Renal cortical epithelial cell (primary cell): Measurements from ENCODE around the gene TMPRSS9. TPM values are rescaled to one million over a fixed set of nuclear protein-coding genes. Genes with fewer than 3 reads are reported as not detected.
"Not testable (repeated sequence)": the region's sequence is repeated elsewhere in the genome, so short reads cannot be mapped to it uniquely, and the experiment has no call there.

Source experiments
- DNase-seq: peaks from one replicate; pipeline ENCODE4 v3.0.0-alpha.2; 2011; ENCODE audit warnings: low read depth
- total RNA-seq: library from RNA; depleted of rRNA; stranded (reverse); fragments of >200 nt; gene quantifications from 2 replicates; pipeline ENCODE4 v1.2.3, GENCODE V29; 2014

The TMPRSS9 gene
- total RNA-seq, 1 donor from 2014 or later, result 0.05 TPM

DNA sequence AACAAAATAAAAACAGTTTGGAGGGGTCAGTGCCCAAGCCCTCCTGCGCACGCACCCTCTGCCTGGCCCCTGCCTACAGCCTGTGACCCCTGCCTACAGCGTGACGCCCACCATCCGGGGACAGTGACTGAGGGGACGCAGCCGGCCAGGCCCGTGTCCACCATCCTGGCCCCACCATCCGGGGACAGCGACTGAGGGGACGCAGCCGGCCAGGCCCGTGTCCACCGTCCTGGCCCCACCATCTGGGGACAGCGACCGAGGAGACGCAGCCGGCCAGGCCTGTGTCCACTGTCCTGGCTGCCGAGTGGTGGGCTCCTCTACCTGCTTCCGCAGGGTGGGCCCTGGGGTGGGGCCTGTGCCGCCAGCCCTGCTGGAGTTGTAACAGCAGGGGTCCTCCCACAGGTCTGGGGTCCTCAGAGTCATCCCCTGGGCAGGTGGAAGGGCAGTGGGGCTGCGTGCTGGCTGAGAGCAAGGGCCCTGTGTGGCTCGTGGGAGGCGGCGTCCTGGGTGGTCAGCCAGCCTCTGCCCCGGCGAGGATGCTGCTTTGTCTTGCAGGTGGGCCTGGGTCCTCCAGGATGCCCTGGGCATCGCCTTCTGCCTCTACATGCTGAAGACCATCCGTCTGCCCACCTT, 17.3 kb upstream of the TMPRSS9 start:
- no peak for DNase-seq

DNA sequence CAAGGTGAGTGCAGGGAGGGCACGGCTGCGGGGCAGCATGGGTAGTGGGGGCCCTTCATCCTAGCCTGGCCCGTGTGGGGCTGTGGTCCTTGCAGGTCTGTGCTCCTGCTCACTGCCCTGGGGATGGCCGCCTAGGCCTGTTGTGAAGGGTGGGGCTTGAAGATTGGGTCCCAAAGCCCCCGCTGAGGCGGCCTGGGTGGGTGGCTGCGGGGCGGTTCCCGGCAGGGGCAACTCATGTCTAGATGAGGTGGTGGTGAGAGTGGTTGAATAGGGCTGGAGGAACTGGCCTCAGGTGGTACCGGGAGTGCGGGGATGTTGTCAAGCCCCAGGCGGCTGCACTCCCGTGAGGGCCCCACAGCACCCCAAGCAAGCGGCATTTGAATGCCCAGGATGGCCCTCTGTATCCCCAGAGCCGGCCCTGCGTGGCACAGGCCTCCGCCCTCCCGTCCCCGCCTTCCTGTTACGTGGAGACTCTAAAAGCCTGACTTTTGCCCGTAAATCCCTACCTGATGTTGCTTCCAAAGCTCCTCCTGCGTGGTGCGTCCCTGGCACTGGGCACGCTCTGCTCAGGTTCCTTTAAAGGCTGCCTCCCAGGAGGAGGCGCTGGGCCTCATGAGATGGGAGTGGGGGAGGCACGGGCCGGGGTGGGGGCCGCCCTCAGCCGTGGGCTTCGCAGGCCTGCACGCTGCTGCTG, 16.6 kb upstream of the TMPRSS9 start:
- no peak for DNase-seq

DNA sequence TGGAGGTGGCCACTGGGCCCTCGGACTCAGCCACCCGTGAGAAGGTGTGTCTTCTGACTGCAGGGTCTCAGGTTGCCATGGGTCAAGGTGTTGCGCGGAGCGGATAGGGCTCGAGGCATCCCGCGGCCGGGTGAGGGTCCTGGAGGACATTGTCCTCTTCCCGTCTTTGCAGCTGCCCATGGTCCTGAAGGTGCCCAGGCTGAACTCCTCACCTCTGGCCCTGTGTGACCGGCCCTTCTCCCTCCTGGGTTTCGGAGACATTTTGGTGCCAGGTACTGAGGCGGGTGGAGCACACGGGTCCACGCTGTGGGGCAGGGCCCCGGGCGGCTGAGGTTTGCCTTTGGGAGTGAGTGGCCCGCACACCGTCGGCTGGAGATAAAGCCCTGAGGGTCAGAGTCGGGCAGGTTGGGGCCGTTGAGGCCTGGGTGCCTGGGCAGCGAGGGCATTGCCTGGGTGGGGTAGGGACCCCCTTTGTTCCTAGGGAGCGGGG, 15.6 kb upstream of the TMPRSS9 start:
- DNase-seq, result no peak

DNA sequence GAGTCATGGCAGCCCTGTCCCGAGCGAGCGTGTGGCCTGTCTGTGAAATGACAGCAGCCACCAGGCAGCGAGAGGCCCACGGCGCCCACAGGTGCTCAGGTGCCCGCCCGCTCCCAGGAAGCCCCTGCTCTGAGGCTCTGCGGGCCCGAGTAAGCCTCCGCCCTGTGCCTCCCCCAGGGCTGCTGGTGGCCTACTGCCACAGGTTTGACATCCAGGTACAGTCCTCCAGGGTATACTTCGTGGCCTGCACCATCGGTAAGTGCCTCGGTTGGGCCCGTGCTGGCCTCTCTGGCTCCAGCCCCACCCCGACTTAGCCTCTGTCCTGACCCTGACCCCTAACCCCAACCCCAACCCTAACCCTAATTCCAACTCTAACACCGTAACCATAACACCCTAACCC, 15.0 kb upstream of the TMPRSS9 start:
- no peak for DNase-seq

DNA sequence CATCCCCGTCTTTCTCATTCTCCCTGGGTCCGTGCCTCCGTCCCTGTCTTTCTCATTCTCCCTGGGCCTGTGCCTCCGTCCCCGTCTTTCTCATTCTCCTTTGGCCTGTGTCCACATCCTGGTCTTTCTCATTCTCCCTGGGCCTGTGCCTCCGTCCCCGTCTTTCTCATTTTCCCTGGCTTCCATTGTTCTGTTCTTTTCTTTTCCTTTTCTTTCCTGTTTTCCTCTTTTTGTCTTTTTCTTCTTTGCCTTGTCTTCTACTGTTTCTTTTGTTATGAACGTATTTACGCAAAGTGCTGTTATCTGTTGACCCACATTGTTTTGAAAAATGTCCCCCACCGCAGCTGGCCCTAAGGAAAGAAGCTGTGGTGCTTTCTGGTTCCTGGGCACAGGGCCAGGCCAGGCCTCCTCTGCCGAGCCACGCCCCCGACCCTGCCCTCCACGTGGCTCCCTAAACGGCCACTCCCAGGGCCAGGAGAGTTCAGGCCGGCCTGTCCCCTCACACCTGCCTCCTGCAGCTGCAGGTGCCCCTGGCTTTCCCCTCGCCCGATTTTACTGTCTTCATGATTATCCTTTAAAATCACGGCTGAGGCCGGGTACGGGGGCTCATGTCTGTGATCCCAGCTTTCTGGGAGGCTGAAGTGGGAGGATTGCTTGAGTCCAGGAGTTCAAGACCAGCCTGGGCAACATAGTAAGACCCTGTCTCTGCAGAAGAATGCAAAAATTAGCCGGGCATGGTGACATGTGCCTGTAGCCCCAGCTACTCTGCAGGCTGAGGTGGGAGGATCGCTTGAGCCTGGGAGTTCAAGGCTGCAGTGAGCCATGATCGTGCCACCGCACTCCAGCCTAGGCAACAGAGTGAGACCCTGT, 14.0 kb upstream of the TMPRSS9 start:
- no peak for DNase-seq

DNA sequence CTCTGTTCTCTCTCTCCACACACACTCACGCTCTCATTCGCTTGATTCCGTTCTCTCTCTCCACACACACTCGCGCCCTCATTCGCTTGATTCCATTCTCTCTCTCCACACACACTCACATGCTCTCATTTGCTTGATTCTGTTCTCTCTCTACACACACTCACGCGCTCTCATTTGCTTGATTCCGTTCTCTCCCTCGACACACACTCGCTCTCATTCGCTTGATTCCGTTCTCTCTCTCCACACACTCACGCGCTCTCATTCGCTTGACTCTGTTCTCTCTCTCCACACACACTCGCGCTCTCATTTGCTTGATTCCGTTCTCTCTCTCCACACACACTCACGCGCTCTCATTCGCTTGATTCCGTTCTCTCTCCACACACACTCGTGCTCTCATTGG, 10.2 kb upstream of the TMPRSS9 start:
- DNase-seq, result not testable (repeated sequence)

DNA sequence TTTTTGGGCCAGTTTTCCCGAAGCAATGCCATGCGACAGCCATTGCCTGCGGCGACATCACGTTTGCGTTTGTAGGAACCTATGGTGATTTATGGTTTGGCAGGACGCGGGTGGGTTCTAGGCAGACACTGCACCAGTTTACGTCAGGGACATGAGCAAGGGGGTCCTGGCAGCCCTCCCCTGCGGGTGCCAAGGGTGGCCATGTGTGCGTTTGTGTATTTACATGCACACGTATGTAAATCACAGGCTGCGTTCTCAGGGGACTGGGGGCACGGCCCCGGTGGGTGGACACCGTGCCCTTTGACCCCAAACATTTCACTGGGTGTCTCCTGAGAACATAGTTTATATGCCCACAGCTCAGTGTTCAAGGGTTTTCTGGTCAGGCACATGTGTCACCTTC, 9.4 kb upstream of the TMPRSS9 start:
- DNase-seq, result no peak

DNA sequence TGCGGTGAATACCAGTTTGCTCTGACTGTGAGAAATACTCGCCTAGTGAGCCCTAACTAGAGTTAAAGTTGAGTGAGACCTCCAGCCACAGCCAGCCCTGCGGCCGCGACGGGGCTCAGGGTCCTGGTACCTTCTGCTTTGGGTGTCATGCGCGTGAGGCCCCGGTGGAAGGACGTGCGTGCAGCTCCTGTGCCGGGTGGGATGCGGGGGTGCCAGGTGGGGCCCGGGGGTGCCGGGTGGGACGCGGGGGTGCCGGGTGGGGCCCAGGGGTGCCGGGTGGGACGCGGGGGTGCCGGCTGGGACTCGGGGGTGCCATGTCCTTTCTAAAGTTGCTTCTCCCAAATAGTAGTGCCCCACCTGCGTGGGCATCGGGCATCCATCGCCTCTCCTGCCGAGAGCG, 8.5 kb upstream of the TMPRSS9 start:
- no peak for DNase-seq

DNA sequence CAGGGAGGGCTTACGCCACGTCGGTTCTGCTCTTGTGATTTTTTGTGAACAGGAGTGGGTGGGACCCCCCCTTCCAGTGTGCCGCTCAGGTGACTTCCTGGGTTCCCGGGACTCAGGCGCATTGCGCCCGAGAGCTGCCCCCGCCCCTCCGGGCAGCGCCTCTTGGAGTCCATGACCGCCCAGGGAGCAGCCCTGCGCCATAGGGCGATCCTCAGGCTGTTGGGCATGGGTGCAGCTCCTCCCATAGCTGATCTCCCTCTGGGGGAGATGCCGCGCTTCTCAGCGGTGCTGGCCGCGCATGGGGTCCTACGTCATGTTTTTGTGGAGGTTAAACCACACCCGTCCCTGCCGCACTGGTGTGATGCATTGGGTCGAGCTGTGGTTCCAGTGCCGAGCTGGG, 7.9 kb upstream of the TMPRSS9 start:
- no peak for DNase-seq

DNA sequence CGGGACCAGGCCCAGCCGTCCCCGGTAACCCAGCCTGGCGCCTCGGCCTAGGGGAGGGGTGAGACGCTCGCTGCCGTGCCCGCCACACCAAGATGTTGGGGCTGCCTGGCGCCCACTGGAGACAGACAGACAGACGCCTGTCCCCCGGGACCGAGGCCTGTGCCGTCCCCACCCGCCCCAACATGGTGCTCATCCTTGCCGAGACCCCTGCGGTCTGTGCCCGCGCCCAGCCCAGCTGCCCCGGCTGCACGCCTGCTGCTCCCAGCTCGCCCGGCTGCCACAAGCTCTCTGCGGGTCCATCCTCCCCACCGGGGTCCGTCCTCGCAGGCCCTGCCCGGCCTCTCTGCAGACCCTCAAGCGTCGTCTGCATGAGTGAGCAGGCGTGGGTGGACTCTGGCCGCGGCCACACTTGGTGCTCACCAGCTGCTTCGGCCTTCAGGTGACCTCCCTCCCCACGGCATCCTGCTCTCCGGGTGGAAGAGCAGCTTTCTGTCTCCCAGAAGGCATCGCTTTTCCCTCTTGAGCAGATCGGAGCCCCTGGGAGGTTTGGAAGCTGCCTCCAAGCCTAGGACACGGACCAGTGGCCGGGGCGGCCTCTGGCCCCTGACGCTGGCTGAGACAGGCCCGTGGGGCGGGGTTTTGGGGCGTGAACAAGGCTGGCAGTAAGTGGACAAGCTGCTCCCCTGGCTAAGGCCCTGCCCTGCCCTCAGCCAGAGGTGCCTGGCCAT, 6.7 kb upstream of the TMPRSS9 start:
- no peak for DNase-seq

DNA sequence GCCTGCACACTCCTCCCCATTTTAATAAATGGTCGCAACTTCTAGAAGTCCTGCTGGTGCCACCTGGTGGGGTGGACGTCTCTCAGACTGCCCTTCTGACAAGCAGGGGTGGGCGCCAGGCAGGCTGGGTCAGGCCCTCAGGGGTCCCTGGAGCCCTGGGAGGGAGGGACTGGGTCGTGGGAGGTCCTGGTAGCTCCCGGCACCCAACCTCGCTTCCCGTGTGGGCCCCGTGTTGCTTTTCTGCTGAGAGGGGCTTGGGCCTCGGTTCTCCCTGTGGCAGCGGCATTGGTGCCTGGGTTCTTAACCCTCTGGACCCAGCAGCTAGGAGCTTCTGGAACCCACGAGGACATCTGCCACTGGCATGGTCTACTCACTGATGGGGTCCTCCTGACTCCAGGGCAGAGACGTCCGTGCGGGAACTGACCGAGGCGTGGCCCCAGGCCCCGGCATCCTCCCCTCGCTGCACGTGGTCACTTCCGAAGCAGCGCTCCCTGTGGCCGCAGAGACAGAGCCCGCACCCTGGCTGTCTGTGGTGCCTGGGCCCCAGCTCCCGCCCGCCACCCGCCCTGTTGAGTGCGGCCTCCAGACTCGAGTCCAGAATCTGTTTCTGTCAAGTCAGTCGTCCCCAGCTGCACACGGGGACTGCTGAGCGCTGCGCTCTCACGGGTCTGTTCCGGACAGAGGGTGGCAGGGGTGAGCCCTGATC, 6.0 kb upstream of the TMPRSS9 start:
- no peak for DNase-seq

DNA sequence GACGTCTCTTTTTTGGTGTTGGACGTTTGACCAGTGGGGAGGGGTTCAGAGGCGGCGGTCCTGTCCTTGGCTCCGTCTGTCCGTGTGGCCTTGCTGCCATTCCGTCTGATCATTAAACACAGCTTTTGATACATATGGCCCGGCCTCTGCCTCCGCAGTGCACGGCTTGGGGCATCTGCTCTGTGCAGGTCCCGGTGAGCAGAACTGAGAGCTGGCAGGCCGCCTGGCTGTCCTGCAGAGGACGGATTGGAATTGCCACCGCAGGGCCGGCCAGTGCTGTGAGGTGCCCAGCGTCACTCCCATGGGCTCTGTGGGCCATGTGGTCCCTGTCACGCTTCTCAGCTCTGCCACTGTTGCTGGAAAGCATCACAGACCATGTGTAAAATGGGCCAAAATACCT, 5.4 kb upstream of the TMPRSS9 start:
- no peak for DNase-seq

DNA sequence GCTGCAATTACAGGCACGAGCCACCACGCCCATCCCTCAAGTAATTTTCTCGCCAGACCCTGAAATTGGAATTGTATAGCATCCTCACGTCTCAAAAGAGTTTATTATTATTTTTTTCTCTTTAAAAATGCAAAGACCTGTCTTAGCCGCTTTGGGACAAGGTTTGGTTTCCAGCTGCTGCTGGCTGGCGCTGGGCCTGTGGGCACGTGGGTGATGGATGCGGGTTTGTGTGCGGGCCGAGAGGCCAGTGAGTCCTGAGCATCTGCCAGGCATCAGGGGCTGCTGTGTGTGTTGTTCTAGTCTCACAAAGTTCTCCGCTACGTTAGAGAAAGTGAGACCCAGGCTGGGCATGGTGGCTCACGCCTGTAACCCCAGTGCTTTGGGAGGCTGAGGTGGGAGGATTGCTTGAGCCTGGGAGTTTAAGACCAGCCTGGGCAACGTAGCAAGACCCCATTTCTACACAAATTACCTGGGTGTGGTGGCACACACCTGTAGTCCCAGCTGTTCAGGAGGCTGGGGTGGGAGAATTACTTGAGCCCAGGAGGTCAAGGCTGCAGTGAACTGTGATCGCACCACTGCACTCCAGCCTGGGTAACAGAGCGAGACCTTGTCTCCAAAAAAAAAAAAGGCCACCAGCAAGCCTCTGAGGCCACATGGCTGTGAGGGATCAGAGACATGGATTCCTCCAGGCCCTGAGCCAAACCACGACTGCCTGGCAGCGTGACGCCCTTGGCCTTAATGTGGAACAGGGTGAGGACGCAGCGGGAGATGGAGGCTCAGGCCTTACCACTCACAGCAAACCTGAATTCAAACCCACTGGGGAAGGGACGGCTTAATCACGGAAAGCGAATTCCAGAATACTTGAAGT, 4.7 kb upstream of the TMPRSS9 start:
- DNase-seq, result no peak

DNA sequence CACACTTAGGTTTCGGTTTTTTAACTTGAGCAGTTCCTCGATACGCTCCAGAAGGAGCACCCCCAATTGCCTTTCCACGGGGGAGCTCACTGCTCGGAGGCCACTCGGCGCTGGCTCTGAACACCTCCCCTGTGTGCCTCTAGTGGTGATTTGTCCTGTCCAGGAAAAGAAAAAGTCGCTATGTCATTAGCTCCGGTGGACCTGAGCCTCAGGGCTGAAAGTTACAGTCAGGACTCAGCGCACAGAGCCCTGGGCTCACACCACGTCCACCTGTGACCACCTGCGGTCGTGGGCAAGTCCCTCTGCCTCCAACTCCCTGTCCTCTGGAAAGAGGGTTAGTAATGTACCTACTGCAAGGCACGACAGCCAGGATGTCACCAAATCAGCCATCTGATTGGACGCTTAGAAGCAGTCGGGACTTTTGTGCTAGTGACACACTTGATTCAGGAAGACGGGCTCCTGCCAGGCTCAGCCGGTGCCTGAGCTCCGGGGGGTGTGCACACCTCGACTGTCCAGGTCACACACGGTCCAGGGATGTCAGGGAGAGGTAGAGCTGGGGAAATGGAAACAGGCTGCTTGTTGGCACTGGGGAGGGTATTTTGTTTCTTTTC, 3.9 kb upstream of the TMPRSS9 start:
- DNase-seq, result no peak

DNA sequence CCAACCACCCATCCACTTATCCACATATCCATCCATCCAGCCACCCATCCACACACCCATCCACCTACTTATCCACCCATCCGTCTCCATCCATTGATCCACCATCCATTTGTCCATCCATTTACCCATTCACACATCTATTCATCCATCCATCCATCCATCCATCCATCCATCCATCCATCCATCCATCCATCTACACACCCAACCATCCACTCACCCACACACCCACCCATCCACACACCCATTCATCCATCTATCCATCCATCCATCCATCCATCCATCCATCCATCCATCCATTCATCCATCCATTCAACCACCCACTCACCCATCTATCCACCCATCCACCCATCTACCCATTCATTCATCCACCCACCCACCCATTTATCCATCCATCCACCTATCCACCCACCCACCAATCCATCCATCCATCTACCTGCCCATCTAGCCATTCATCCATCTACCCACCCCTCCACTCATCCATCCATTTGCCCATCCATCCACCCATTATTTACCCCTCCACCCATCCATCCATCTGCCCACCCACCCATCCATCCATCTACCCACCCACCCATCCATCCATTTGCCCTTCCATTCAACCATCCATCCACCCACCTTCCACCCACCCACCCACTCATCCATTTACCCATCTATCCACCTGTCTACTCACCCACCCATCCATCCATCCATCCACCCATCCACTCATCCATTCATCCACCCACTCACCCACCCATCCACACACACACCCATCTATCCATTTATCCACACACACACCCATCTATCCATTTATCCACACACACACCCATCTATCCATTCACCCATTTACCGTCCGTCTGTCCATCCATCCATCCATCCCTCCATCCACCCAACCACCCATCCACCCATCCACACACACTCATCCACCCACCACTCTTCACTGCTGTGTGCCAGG, 2.5 kb upstream of the TMPRSS9 start:
- no peak for DNase-seq

DNA sequence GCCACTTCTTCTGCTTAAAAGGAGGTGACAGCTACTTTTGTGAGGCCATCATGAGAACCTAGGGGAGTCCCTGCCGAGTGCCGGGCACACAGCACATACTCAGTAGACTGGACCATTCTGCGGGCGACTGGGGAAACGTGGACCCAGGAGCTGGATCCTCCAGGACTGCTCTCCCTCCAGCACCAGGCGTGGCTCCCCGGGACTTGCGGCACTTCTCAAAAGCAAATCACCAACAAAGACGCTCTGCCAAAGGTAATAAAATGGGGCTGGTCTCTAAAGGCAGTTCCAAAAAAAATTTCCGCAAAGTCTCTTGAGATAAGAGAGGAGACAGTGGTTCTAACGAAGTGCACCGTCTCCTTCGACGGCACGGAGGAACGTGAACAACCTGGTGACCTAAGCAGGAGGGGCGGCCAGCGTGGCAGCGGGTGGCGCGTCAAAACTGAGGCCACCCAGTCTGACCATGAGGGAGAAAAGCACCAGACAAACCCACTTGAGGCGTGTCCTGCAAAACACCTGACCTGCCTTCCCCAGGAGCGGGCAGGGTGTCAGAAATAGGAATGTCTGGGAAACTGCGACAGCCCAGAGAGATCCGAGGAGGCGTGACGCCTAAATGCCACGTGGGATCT, 1.4 kb upstream of the TMPRSS9 start:
- DNase-seq, result no peak

DNA sequence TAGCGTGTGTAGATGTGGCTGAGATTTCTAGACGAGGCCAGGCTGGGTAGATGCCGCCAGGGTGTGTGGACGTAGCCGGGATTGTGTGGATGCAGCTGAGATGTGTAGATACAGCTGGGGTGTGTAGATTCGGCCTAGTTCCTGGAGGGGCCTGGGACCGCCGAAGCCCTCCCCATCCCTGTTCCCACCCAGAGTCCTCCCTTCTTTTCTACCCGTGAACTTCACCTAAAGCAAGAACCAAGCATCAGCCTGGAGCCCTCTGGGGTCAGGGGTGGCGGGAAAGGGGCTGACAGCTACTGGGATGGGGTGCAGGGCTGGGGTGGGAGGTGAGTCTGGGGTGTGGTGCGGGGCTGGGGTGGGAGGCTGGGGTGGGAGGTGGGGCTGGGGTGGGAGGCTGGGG, 768 bp downstream of the TMPRSS9 start:
- no peak for DNase-seq
